HUDEP-2 (cell line): ENCODE data around the gene FGF22.
"Not testable (repeated sequence)": the region's sequence is repeated elsewhere in the genome, so short reads cannot be mapped to it uniquely, and the experiment has no call there.

Source experiments
- DNase-seq, 76 experiments: peaks; one replicate each; lab custom pipeline; 2025; ENCODE audit not compliant: unreplicated experiment in 76 of 76; lab: John Stamatoyannopoulos, UW

The FGF22 gene

GRCh38 chr19:620166-620862 is 19.4 kb upstream of the FGF22 start:
- no peak for DNase-seq

DNA sequence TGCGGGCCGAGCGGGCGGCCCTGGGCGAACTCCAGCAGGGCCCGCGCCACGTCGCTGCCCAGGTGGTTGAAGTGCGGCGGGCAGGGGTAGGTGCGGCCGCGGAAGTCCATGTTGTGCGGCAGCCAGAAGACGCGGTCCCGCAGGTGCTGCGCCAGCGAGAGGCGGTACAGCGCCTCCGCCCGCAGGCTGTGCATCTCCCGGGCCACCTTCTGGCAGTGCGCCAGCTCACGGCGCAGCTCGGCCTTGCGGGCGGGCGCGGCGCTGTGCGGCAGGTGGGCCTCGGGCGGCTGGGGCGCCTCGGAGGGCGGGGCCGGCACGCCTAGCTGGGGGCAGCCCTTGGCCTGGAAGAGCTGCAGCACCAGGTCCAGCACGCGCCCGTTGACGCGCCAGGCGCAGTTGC is 18.5 kb upstream of the FGF22 start:
- not testable (repeated sequence) for DNase-seq

DNA sequence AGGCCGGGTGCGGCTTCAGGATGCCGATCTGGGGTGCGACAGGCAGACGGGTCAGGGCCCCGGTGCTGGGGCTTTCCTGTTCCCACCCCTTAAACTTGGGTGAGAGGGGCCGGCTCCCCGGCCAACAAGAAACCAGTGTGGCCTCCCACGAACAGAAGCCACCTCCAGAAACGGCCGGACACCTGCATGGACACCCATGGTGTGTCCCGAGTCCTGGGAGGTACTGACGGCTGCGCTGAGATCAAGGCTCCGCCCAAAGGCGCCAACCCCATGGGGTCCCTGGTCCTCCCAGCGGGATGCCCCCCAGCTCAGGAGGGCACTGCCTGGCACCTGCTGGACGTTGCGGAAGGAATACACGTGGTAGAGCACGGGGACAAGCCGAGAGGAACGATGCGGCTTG is 17.9 kb upstream of the FGF22 start:
- DNase-seq, result no peak

- DNase-seq, result no peak
Observed at GRCh38 chr19:622666-623065, 17.0 kb upstream of the FGF22 start.

DNA sequence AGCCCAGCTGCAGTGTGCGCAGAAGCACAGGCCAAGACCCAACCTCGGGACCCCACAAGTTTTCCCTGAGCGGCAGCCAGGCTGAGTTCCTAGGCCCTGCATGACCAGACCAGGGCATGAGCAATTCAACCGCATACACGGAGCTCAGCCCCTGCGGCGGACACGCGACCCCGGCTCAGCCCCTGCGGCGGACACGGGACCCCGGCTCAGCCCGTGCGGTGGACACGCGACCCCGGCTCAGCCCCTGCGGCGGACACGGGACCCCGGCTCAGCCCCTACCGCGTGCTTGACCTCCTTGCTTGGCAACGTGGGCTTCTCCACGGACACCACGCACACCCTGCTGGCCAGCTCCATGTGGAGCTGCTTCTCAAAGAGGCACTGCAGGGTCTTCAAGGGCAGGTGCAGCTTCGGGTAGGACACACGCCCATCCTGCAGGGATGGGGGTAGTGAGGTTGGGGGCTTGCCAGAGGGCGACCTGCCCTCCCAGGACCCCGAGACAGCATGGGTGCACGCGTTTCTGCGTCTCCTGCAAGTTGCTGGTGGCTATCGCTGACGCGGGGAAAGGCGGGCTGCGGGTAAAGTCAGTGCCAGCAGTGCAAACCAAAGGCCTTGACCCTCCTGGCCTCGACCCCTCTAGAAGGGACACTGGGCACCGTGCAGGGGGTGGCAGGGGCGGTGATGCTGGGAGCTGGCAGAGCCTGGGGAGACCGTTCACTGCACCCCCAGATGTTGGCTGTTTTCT is 16.3 kb upstream of the FGF22 start:
- no peak for DNase-seq

DNA sequence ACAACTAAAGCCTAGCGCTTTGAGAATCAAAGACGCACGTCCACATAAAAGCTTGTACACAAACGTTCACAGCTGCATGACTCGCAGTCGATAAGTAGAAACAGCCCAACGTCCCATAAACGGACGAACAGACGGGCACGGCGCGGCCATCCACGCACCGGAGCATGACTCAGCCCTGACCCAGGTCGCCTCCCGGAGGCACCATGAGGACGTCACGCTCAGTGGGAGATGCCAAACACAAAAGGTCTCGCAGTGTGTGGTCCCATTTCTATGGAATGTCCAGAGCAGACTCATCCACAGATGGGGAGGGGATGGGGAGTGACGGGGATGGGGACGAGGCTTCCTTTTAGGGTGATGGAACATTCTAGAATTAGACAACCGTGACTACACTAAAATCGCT is 15.7 kb upstream of the FGF22 start:
- no peak for DNase-seq

DNA sequence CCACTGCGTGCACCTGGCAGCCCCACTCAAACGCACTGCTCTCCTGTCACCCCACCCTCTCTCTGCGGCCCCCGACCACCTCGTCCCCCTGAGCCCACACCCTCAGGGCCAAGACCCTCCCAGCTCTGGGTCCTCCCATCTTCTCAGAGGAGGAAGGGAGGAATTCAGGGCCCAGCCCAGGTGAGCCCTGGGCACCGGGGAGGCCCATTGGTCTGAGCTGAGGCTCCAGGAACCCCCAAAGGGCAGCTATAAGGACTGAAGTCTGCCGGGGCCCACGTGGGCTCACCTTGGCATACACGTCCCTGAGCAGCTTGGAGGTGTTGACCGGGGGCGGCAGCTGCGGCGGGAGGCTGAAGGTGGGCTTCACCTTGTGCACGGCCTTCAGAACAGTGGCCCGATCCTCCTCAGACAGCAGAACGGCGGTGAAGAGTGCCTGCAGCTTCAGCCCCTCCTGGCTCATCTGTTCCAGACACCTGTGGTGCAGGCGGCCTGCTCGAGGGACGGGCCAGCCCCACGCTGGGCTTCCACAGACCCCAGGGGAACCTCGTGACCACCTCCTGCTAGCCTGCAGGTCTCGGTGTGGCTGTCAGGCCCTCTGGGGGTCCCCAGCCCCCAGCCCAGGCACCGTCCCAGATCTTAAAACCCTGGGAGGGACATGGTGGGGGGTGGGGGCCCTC is 15.1 kb upstream of the FGF22 start:
- DNase-seq, result no peak

DNA sequence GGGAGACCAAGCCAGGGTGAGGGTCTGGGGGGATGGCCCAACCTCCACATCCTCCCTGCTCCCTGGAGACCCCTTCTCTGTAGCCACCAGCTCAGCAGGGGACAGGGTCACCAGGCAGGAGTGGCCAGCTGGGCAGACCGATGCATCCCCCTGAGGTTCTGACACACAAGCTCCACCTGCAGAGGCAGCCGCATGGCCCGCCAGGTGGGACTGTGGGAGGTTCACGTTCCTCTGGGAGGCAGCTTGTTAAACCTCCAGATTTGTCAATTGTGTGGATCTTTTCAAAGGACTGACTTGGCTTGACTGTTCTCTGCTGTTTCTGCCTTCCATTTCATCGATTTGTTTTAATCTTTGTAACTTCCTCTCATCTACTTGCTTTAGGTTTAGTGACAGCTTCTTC is 14.4 kb upstream of the FGF22 start:
- DNase-seq, result no peak

- DNase-seq, result not testable (repeated sequence)
Observed at GRCh38 chr19:626566-626965, 13.1 kb upstream of the FGF22 start.

GRCh38 chr19:628168-628567 is 11.5 kb upstream of the FGF22 start:
- no peak for DNase-seq

- not testable (repeated sequence) for DNase-seq
Observed at GRCh38 chr19:629515-629914, 10.2 kb upstream of the FGF22 start.

DNA sequence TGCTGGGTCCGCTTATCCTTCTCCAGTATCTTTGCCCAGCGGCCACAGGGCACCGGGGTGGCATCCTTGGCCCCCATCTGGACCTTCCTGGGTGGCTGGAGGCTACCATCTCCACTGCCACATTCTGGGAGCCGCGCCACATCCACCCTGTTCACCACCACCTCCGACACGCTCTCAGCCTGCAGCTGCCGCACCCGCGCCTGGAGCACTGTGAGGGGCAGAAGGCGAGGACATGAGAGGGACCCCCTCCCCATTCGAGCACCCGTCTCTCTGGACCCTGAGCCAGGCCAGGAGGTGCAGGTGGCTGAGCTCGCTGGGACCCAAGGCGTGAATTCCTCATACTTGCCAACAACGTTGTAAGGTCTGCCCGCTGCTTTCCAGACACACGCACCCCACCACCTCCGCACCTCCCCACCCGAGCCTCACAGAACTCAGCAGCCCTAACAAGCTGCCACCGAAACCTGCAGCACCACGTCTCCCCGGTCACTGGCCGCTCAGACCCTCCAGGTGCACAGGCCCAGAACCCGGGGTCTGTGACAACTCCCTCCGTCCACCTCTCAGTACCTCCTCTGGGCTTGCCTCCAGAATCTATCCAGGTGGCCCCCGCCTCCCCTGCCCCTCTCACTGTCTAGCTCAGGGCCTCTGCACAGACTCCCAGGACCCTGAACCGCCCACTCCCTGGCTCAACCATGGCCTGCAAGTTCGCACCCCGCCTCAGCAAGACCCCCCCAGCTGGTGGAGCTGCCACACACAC is 9.5 kb upstream of the FGF22 start:
- no peak for DNase-seq

DNA sequence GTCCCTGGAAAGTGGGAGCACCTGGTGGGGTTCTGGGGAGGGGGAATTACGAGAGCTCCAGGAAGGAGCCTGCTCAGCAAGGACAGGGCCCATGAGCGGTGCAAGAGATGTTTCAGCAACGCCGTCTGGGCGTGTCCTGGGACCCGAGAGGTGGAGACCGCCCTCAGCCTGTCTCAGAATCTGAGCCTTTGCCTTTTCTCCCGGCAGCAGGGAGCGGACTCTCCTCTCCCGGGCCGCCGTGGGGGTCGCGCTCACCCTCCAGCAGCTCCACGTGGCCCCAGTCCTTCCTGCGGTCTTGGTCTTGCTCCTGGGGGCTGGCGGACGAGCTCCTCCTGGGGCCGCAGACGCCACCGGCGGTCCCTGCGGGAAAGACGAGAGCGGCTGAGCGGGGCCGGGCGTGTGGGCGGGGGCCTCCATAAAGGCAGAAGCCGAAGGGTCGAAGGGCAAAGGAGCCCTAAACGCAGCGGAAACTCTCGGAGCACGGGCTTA is 7.1 kb upstream of the FGF22 start:
- DNase-seq, result peak in 56 of 76 experiments; percentile 8 to 74 (median 50)

DNA sequence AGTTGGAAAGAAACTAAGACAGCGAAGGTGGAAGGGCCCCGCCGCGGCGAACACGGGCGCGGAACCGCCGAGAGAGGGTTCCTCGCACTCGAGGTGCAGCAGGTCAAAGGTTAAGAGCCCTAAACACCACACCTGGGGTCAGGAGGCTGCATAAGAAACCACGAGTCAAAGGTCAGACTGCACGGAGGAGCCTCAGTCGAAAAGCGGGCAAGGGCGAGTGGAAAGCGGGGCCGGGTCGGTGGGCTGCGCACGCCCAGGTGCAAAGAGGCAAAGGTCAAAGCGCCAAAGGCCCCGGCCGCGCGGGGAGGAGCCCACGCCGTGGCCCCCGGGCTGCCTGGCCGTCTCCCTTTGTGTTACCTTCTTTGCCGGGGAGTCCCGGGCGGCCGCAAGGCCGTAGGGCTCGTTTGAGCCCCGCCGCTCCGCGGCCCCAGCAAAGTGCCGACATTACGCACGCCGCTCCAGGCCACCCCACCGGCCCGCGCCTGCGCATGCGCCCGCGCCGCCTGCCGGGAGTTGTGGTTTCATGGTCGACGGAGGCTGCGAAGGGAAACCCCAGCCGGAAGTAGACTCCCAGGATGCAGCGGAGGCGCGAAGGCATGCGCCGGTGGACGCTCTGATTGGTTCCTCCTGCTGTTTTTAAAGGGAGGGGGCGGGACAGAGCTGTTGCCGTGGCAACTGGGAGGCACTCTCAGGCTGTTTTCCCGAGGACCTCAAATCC is 6.5 kb upstream of the FGF22 start, which contains the start of gene POLRMT:
TSS of gene POLRMT (minus strand) at position 470 of the 718 bp plus-strand sequence. CDS start at position 445, 25 bp downstream.
- peak in 75 of 76 experiments; percentile 72 to 100 (median 99) for DNase-seq

DNA sequence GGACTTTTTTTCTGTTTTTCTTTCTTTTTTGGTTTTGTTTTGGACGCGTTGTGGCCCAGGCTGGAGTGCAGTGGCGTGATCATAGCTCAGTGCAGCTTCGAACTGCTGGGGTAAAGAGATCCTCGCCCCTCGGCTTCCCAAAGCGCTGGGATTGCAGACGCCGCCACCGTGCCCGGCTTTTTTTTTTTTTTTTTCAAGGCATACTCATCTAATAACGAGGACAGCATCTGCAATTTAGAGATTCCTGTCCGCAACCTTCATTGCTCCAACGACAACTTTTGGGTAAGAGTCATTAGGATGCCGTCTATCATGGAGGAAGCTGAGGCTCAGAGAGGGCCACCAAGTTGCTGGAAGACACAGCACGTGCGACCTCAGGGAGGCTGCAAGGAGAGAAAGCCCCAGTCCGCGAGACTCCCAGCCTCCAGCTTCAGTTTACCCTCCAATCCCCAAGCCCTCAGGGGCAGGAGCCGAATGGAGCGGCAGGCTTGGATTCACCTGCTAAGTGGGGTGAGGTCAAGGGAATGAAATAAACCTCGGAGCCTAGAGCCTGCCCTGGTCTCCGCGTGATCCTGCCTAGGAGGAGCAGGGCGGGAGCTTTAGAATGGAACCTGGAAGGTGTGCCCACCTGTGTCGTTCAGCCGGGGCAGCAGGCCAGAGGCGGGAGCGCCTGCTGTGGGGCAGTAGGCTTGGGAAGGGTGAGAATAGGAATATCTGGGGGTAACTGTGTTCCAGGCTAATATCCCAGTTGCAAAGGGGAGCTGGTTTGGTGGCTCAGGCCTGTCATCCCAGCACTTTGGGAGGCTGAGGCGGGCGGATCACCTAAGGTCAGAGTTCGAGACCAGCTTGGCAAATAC is 5.7 kb upstream of the FGF22 start:
- peak in 6 of 76 experiments; percentile 16 to 51 (median 31) for DNase-seq

DNA sequence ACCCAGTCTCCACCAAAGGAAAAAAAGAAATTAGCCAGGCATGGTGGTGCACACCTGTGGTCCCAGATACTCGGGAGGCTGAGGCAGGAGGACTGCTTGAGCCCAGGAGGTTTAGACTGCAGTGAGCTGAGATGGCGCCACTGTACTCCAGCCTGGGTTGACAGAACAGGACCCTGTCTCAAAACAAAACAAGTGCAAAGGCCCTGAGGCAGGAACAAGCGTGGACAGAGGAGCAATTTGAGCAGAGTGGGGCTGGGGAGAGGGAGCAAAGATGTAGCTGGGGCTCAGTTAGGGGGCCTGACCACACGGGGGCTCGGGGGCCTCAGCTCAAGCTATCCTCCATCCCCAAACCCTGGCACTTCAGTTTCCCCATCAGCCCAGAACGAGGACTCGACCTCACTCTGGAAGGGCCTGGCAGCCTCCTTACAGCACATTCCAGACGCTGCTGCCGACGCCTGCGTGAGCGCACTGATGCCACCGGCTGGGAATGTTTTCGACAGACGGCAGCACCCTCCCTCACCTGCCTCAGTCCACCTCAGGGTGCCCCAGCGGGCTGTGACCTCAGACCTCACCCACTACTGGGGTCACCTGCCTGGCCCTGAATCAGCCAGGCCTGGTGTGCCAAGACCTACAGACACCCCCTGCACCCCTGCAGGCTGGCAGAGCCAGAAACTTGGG is 4.6 kb upstream of the FGF22 start:
- DNase-seq, result no peak

DNA sequence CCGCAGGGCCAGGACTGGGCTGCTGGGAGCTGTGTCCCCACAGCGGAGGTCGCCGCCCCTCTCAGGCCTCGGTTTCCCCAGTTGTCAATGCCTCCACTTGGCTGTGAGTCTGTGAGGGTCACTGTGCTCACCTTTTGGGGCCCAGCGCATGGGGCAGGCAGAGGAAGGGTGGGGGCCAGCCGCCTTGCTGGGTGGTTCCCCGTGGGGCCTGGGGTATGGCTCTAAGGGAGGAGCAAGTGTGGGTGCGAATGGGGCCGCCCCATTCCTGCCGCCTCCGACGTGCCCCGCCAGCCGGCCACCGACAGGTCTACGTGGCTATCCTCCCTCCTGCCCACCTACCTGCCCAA is 800 bp upstream of the FGF22 start:
- DNase-seq, result no peak

DNA sequence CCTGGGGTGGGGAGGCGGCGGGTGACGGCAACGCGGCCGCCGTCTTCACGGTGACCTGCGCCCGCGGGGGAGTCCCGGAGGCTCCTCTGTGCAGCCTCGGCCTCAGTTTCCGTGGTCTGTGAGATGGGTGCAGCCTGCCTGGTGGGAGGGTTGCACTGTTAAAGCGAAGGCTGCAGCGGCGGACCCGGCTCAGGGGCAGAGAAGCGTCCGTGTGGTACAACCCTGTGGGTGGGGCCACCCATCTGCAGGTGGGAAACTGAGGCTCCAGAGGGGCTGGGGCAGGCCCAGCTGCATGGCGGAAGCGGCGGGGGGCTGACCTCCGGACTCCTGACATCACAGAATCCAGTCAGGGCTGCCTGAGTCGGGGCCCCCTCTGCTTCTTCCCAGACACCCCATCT is 481 bp downstream of the FGF22 start:
- no peak for DNase-seq
